Measurements from ENCODE around the gene JMJD1C. TPM values are rescaled to one million over a fixed set of nuclear protein-coding genes. Genes with fewer than 3 reads are reported as not detected.

JMJD1C gene
- total RNA-seq, 1 experiment from 2014 or later, result 108 TPM

GRCh38 chr10:63204667-63205391 is 260.9 kb downstream of the JMJD1C start:
- Histone ChIP-seq H3K36me3 (replicated peaks; ENCODE audit: control insufficient read depth, insufficient read depth, low read length) (peaks cover 24% of the 10 kb centered on the region), H3K4me3 (ENCODE audit: insufficient read depth, low read depth, low read length) (no peak overlapping the region)

GRCh38 chr10:63201118-63201517 is 264.7 kb downstream of the JMJD1C start:
- no peak for DNase-seq
- peaks cover 30% of the 10 kb centered on the region for H3K36me3 ChIP-seq (replicated peaks; ENCODE audit: control insufficient read depth, insufficient read depth, low read length)
- H3K4me3 ChIP-seq (ENCODE audit: insufficient read depth, low read depth, low read length), result no peak overlapping the region
- H3K27me3 ChIP-seq (ENCODE audit: control insufficient read depth, insufficient read depth, low read length), result no peaks in the 10 kb centered on the region

More at GRCh38 chr10:63204667-63205391, 260.9 kb downstream of the JMJD1C start:
- DNase-seq, result no peak
- H3K27me3 ChIP-seq (ENCODE audit: control insufficient read depth, insufficient read depth, low read length), result no peaks in the 10 kb centered on the region

- Histone ChIP-seq H3K36me3 (replicated peaks; ENCODE audit: control insufficient read depth, insufficient read depth, low read length) (peaks cover 29% of the 10 kb centered on the region), H3K4me3 (ENCODE audit: insufficient read depth, low read depth, low read length) (no peak overlapping the region), H3K27me3 (ENCODE audit: control insufficient read depth, insufficient read depth, low read length) (no peaks in the 10 kb centered on the region)
- DNase-seq, result no peak
Measured at GRCh38 chr10:63200431-63200830, 265.3 kb downstream of the JMJD1C start.

- no peak for DNase-seq
- H3K36me3 ChIP-seq (replicated peaks; ENCODE audit: control insufficient read depth, insufficient read depth, low read length), result peaks cover 32% of the 10 kb centered on the region
- no peak overlapping the region for H3K4me3 ChIP-seq (ENCODE audit: insufficient read depth, low read depth, low read length)
- H3K27me3 ChIP-seq (ENCODE audit: control insufficient read depth, insufficient read depth, low read length), result no peaks in the 10 kb centered on the region
Measured at GRCh38 chr10:63199716-63200115, 266.1 kb downstream of the JMJD1C start.

GRCh38 chr10:63197344-63198092 is 268.3 kb downstream of the JMJD1C start:
- no peaks in the 10 kb centered on the region for H3K27me3 ChIP-seq (ENCODE audit: control insufficient read depth, insufficient read depth, low read length)
- no peak for DNase-seq
- peaks cover 37% of the 10 kb centered on the region for H3K36me3 ChIP-seq (replicated peaks; ENCODE audit: control insufficient read depth, insufficient read depth, low read length)

GRCh38 chr10:63192826-63193225 is 273.0 kb downstream of the JMJD1C start:
- no peak for DNase-seq
- Histone ChIP-seq H3K36me3 (replicated peaks; ENCODE audit: control insufficient read depth, insufficient read depth, low read length) (peaks cover 39% of the 10 kb centered on the region), H3K27me3 (ENCODE audit: control insufficient read depth, insufficient read depth, low read length) (no peaks in the 10 kb centered on the region), H3K4me3 (ENCODE audit: insufficient read depth, low read depth, low read length) (no peak overlapping the region)

More at GRCh38 chr10:63197344-63198092, 268.3 kb downstream of the JMJD1C start:
- H3K4me3 ChIP-seq (ENCODE audit: insufficient read depth, low read depth, low read length), result no peak overlapping the region

- peaks cover 45% of the 10 kb centered on the region for H3K36me3 ChIP-seq (replicated peaks; ENCODE audit: control insufficient read depth, insufficient read depth, low read length)
- no peaks in the 10 kb centered on the region for H3K27me3 ChIP-seq (ENCODE audit: control insufficient read depth, insufficient read depth, low read length)
- no peak overlapping the region for H3K4me3 ChIP-seq (ENCODE audit: insufficient read depth, low read depth, low read length)
- DNase-seq, result no peak
Measured at GRCh38 chr10:63175534-63175933, 290.2 kb downstream of the JMJD1C start.

GRCh38 chr10:63173468-63174232 is 292.1 kb downstream of the JMJD1C start:
- no peak for DNase-seq
- H3K36me3 ChIP-seq (replicated peaks; ENCODE audit: control insufficient read depth, insufficient read depth, low read length), result peaks cover 51% of the 10 kb centered on the region
- no peaks in the 10 kb centered on the region for H3K27me3 ChIP-seq (ENCODE audit: control insufficient read depth, insufficient read depth, low read length)
- H3K4me3 ChIP-seq (ENCODE audit: insufficient read depth, low read depth, low read length), result no peak overlapping the region

GRCh38 chr10:63171926-63172325 is 293.9 kb downstream of the JMJD1C start:
- no peak for DNase-seq
- H3K27me3 ChIP-seq (ENCODE audit: control insufficient read depth, insufficient read depth, low read length), result no peaks in the 10 kb centered on the region
- H3K36me3 ChIP-seq (replicated peaks; ENCODE audit: control insufficient read depth, insufficient read depth, low read length), result peaks cover 43% of the 10 kb centered on the region
- H3K4me3 ChIP-seq (ENCODE audit: insufficient read depth, low read depth, low read length), result no peak overlapping the region

GRCh38 chr10:63171255-63171855 is 294.4 kb downstream of the JMJD1C start:
- H3K27me3 ChIP-seq (ENCODE audit: control insufficient read depth, insufficient read depth, low read length), result no peaks in the 10 kb centered on the region
- peaks cover 40% of the 10 kb centered on the region for H3K36me3 ChIP-seq (replicated peaks; ENCODE audit: control insufficient read depth, insufficient read depth, low read length)
- no peak overlapping the region for H3K4me3 ChIP-seq (ENCODE audit: insufficient read depth, low read depth, low read length)
- DNase-seq, result no peak

- Histone ChIP-seq H3K27me3 (ENCODE audit: control insufficient read depth, insufficient read depth, low read length) (no peaks in the 10 kb centered on the region), H3K36me3 (replicated peaks; ENCODE audit: control insufficient read depth, insufficient read depth, low read length) (peaks cover 29% of the 10 kb centered on the region), H3K4me3 (ENCODE audit: insufficient read depth, low read depth, low read length) (no peak overlapping the region)
- no peak for DNase-seq
Measured at GRCh38 chr10:63169624-63170023, 296.2 kb downstream of the JMJD1C start.

GRCh38 chr10:63168821-63169462 is 296.8 kb downstream of the JMJD1C start:
- no peak for DNase-seq
- H3K36me3 ChIP-seq (replicated peaks; ENCODE audit: control insufficient read depth, insufficient read depth, low read length), result peaks cover 29% of the 10 kb centered on the region

GRCh38 chr10:63166742-63167258 is 299.0 kb downstream of the JMJD1C start:
- H3K27me3 ChIP-seq (ENCODE audit: control insufficient read depth, insufficient read depth, low read length), result no peaks in the 10 kb centered on the region
- H3K36me3 ChIP-seq (replicated peaks; ENCODE audit: control insufficient read depth, insufficient read depth, low read length), result peaks cover 20% of the 10 kb centered on the region
- peak; percentile 11 for DNase-seq
- H3K4me3 ChIP-seq (ENCODE audit: insufficient read depth, low read depth, low read length), result no peak overlapping the region

More at GRCh38 chr10:63168821-63169462, 296.8 kb downstream of the JMJD1C start:
- Histone ChIP-seq H3K27me3 (ENCODE audit: control insufficient read depth, insufficient read depth, low read length) (no peaks in the 10 kb centered on the region), H3K4me3 (ENCODE audit: insufficient read depth, low read depth, low read length) (no peak overlapping the region)

- H3K36me3 ChIP-seq (replicated peaks; ENCODE audit: control insufficient read depth, insufficient read depth, low read length), result peaks cover 11% of the 10 kb centered on the region
- H3K4me3 ChIP-seq (ENCODE audit: insufficient read depth, low read depth, low read length), result no peak overlapping the region
- no peak for DNase-seq
- no peaks in the 10 kb centered on the region for H3K27me3 ChIP-seq (ENCODE audit: control insufficient read depth, insufficient read depth, low read length)
Measured at GRCh38 chr10:63165249-63165648, 300.5 kb downstream of the JMJD1C start.
